HG03575 (cell line): ENCODE data around the gene NEFH.
"Not testable (repeated sequence)": the region's sequence is repeated elsewhere in the genome, so short reads cannot be mapped to it uniquely, and the experiment has no call there.

ENCODE experiments used
- ATAC-seq: cut with Tn5 transposase; IDR thresholded peaks from one replicate; pipeline ENCODE4 v1.9.1; 2021; ENCODE audit not compliant: unreplicated experiment, insufficient number of reproducible peaks, low FRiP score; ENCODE audit errors: extremely low read depth

Gene NEFH

GRCh38 chr22:29485448-29485847 is 5.4 kb downstream of the NEFH start:
- ATAC-seq, result no peak

- ATAC-seq, result no peak
Observed at GRCh38 chr22:29487426-29487986, 7.5 kb downstream of the NEFH start.

- not testable (repeated sequence) for ATAC-seq
Observed at GRCh38 chr22:29489127-29489780, 9.2 kb downstream of the NEFH start.

- no peak for ATAC-seq
Observed at GRCh38 chr22:29491012-29491411, 11.0 kb downstream of the NEFH start.

- ATAC-seq, result no peak
Observed at GRCh38 chr22:29493636-29494035, 13.6 kb downstream of the NEFH start.

- no peak for ATAC-seq
Observed at GRCh38 chr22:29499852-29500251, 19.8 kb downstream of the NEFH start.

GRCh38 chr22:29503811-29504372 is 23.9 kb downstream of the NEFH start:
- no peak for ATAC-seq

GRCh38 chr22:29509298-29509697 is 29.3 kb downstream of the NEFH start:
- no peak for ATAC-seq

- ATAC-seq, result no peak
Observed at GRCh38 chr22:29509815-29510214, 29.8 kb downstream of the NEFH start.

- ATAC-seq, result no peak
Observed at GRCh38 chr22:29510542-29510941, 30.5 kb downstream of the NEFH start.

- ATAC-seq, result no peak
Observed at GRCh38 chr22:29511126-29511862, 31.3 kb downstream of the NEFH start.

- ATAC-seq, result no peak
Observed at GRCh38 chr22:29512031-29512430, 32.0 kb downstream of the NEFH start.

GRCh38 chr22:29517215-29517908 is 37.3 kb downstream of the NEFH start:
- no peak for ATAC-seq

GRCh38 chr22:29518427-29518826 is 38.4 kb downstream of the NEFH start:
- no peak for ATAC-seq

- no peak for ATAC-seq
Observed at GRCh38 chr22:29519996-29520395, 40.0 kb downstream of the NEFH start.

GRCh38 chr22:29520851-29521250 is 40.8 kb downstream of the NEFH start:
- no peak for ATAC-seq

GRCh38 chr22:29521526-29521925 is 41.5 kb downstream of the NEFH start:
- ATAC-seq, result no peak

- ATAC-seq, result no peak
Observed at GRCh38 chr22:29523761-29524160, 43.7 kb downstream of the NEFH start.

GRCh38 chr22:29524442-29525191 is 44.6 kb downstream of the NEFH start:
- ATAC-seq, result no peak
